ENCODE data around the gene RAB1A. TPM values are rescaled to one million over a fixed set of nuclear protein-coding genes. Genes with fewer than 3 reads are reported as not detected.

Gene RAB1A
- total RNA-seq, 1 donor from 2014 or later, result 114 TPM

DNA sequence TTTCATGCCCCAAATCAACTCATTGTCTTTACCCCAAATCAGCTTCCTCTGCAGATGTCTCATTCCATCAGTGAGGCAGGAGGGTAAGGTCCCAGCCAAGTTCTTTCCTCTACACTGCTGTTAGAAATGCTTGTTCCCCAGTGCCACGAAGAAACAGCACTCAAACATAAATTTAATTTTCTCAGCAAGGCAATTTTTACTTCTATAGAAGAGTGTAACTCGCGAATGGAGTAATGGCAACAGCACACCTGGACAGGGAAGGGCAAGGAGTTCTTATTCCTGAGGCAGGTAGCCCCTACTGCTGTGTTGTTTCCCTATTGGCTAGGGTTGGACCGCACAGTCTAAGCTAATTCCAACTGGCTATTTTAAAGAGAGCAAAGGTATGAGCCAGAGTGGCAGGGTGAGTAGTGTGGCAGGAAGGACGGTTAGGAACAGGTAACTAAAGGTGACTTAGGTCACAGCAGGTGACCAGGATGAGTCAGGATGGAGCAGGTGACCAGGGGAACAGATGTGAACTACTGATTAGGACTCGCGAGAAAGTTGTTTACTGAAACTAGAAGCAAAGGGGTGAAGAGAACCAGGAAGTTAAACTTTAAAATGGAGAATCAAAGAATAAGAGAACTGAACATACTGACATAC, 85.7 kb downstream of the RAB1A start:
- TF ChIP-seq, protein P1, sequence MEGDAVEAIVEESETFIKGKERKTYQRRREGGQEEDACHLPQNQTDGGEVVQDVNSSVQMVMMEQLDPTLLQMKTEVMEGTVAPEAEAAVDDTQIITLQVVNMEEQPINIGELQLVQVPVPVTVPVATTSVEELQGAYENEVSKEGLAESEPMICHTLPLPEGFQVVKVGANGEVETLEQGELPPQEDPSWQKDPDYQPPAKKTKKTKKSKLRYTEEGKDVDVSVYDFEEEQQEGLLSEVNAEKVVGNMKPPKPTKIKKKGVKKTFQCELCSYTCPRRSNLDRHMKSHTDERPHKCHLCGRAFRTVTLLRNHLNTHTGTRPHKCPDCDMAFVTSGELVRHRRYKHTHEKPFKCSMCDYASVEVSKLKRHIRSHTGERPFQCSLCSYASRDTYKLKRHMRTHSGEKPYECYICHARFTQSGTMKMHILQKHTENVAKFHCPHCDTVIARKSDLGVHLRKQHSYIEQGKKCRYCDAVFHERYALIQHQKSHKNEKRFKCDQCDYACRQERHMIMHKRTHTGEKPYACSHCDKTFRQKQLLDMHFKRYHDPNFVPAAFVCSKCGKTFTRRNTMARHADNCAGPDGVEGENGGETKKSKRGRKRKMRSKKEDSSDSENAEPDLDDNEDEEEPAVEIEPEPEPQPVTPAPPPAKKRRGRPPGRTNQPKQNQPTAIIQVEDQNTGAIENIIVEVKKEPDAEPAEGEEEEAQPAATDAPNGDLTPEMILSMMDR (IDR thresholded peaks at IDR 0.05; ENCODE audit: insufficient read depth, low read length, severe bottlenecking), result no peak

DNA sequence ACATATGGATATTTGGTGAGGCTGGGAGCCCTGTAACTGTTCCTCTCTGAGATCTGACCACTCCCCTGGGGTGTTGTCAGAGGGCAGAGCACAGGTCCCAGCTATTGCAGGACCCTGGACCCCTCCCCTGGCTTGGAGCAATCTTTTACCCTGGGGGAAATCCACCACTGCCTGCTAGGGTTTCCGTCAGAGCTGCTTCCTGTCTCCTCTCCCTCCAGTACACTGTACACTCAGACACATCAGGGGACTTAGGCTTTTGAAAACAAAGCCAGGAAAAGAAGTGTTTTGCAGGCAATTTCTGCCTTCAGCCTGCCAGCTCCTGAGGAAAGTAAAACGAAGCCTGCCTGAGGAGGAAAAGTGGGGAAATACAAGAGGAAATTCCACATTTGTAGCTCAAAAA, 86.9 kb downstream of the RAB1A start:
- TF ChIP-seq, protein P1 (IDR thresholded peaks at IDR 0.05; ENCODE audit: insufficient read depth, low read length, severe bottlenecking), result no peak
- Histone ChIP-seq H3K36me3 (ENCODE audit: control insufficient read depth, insufficient read depth, low read length) (no peaks in the 10 kb centered on the region), H3K4me3 (ENCODE audit: low read depth, low read length) (no peak overlapping the region), H3K27me3 (ENCODE audit: control insufficient read depth, insufficient read depth, low read length) (no peaks in the 10 kb centered on the region)
- FAIRE-seq (no peak), DNase-seq (ENCODE audit: low read depth) (no peak)

More for the DNA sequence above, 85.7 kb downstream of the RAB1A start:
- Histone ChIP-seq H3K4me3 (ENCODE audit: low read depth, low read length) (no peak overlapping the region), H3K36me3 (ENCODE audit: control insufficient read depth, insufficient read depth, low read length) (no peaks in the 10 kb centered on the region), H3K27me3 (ENCODE audit: control insufficient read depth, insufficient read depth, low read length) (no peaks in the 10 kb centered on the region)
- FAIRE-seq, result no peak
- no peak for DNase-seq (ENCODE audit: low read depth)

DNA sequence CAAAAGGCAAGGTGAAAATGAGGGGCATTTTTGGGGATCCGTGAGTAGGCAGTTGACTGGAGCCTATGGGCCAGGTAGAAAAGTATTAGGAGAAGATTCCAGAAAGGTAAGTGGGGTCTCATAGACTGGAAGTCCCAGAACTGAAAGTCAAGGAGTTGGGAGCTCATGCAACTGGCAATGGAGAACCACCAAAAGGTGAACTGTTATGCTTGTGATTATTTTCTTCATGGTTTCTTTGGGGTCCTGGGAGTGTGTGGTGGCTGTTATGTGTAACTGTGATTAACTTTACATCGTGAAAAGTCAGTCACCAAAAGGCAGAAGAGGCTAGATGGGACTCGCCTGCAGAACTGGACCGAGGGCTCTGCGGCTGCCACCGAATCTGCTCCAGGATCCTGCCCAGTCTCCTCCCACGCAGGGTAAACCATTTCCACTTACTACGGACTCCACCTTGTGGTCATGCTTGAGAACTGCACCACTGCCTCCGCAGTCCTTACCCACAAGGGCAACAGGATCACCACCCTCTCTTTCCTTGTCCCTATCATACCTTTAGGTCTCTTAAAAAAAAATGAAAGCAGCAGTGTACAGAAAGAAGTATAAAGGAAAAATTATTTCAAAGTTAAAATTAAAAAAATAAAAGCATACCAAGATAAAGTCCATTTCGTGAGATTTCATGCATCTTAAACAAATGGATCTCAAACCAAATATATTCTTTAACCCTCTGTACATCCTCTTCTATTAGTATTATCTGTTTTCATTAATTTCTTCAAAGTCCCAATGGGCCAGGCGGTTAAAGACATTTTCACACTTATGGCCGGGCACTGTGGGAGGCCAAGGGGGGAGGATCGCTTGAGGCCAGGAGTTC, 89.3 kb downstream of the RAB1A start:
- no peak overlapping the region for H3K4me3 ChIP-seq (ENCODE audit: low read depth, low read length)
- no peaks in the 10 kb centered on the region for H3K27me3 ChIP-seq (ENCODE audit: control insufficient read depth, insufficient read depth, low read length)
- FAIRE-seq, result peak; percentile 72
- TF ChIP-seq, protein P1 (IDR thresholded peaks at IDR 0.05; ENCODE audit: insufficient read depth, low read length, severe bottlenecking), result peak; percentile 91
- no peaks in the 10 kb centered on the region for H3K36me3 ChIP-seq (ENCODE audit: control insufficient read depth, insufficient read depth, low read length)
- peak; percentile 84 for DNase-seq (ENCODE audit: low read depth)

DNA sequence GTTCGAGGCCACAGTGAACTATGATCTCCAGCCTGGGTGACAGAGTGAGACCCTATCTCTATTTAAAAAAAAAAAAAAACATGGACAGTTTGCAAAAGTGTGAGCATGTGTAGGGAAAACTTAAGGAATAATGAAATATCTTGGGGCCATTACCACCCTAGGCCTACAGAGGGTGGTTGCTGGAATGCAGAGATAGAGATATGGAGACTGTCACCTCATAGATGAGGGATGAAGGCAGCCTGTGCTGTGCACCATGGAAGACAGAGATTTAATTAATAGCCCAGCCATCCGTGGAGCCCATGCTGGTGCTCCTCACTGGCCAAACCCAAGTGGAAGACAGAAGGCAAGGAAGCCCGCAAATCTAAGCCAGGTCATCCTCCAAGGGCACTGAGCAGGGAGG, 90.3 kb downstream of the RAB1A start:
- Histone ChIP-seq H3K27me3 (ENCODE audit: control insufficient read depth, insufficient read depth, low read length) (no peaks in the 10 kb centered on the region), H3K4me3 (ENCODE audit: low read depth, low read length) (no peak overlapping the region), H3K36me3 (ENCODE audit: control insufficient read depth, insufficient read depth, low read length) (no peaks in the 10 kb centered on the region)
- DNase-seq (ENCODE audit: low read depth), result no peak
- TF ChIP-seq, protein P1 (IDR thresholded peaks at IDR 0.05; ENCODE audit: insufficient read depth, low read length, severe bottlenecking), result no peak
- FAIRE-seq, result no peak

DNA sequence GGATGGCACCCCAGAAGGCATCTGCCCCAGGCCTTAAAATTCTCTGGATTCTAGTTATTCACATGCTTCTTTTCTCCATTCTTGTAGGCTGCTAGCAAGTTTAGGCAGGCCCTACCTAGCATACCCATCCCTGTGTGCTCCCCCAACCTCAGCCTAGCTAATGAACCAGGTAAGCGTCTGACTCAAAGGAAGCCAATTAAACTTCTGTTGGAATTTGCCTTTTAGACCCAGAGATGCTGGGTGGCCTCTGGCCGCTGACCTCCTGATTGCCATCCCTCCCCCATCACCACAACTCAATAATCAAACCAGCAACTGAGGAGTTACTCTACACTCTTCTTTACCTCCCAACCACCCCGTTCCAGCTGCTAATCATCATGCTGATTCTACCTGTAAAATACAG, 92.7 kb downstream of the RAB1A start:
- no peak for FAIRE-seq
- no peaks in the 10 kb centered on the region for H3K36me3 ChIP-seq (ENCODE audit: control insufficient read depth, insufficient read depth, low read length)

More for the DNA sequence above, 92.7 kb downstream of the RAB1A start:
- Histone ChIP-seq H3K27me3 (ENCODE audit: control insufficient read depth, insufficient read depth, low read length) (no peaks in the 10 kb centered on the region), H3K4me3 (ENCODE audit: low read depth, low read length) (no peak overlapping the region)
- DNase-seq (ENCODE audit: low read depth), result peak; percentile 39
- TF ChIP-seq, protein P1 (IDR thresholded peaks at IDR 0.05; ENCODE audit: insufficient read depth, low read length, severe bottlenecking), result no peak

Other genes with a start within 250 kb of the RAB1A start
- gene SLC1A4, start 140.7 kb downstream of the RAB1A start, total RNA-seq, result 22.1 and 26.3 TPM in 2 replicates
- 3.8 and 3.9 TPM in 2 replicates for gene CEP68, start 73.7 kb downstream of the RAB1A start, total RNA-seq
- gene ACTR2, start 97.7 kb upstream of the RAB1A start, total RNA-seq, result 73.7 and 115 TPM in 2 replicates

Data from bronchial epithelial cell (primary cell).